Fibroblast of lung (primary cell): ENCODE data around the gene NMT1.

ENCODE experiments used
- EZH2 ChIP-seq: IDR thresholded peaks from 2 replicates; pipeline ENCODE4 v1.5.1; 2012; ENCODE audit warnings: low read length, control low read depth, mild to moderate bottlenecking; ENCODE audit errors: missing control alignments
- TF ChIP-seq, protein P1 (sequence below), 2 donors: IDR thresholded peaks in 1 of 2; conservative IDR thresholded peaks in 1 of 2; 1 replicate in 1 of 2; 2 replicates in 1 of 2; pipeline ENCODE4 v1.5.1; 2011 to 2012; ENCODE audit warnings: low read length in 2 of 2, control low read depth in 1 of 2, inconsistent platforms in 1 of 2, low read depth in 1 of 2, mild to moderate bottlenecking in 1 of 2

DNA sequence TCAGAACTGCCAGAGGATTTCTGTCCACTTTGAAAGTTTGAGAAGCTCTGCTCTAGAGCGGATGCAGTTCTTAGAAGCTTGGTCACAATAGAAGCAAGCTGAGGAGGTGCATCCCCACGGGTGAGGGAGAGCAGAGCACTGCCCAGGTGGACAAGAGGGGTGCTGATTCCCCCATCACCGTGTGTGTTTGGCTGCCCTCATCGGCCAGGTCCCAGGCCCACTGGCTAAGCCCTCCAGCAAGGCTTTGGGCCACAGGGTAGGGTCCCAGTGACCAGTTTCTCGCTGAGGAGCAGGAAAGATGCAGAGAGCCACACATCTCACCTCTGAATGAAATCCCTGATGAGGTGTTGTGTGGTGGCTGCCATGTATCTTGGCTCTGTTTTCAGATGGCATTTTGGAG lies 26.9 kb downstream of the NMT1 start:
- TF ChIP-seq, protein P1, sequence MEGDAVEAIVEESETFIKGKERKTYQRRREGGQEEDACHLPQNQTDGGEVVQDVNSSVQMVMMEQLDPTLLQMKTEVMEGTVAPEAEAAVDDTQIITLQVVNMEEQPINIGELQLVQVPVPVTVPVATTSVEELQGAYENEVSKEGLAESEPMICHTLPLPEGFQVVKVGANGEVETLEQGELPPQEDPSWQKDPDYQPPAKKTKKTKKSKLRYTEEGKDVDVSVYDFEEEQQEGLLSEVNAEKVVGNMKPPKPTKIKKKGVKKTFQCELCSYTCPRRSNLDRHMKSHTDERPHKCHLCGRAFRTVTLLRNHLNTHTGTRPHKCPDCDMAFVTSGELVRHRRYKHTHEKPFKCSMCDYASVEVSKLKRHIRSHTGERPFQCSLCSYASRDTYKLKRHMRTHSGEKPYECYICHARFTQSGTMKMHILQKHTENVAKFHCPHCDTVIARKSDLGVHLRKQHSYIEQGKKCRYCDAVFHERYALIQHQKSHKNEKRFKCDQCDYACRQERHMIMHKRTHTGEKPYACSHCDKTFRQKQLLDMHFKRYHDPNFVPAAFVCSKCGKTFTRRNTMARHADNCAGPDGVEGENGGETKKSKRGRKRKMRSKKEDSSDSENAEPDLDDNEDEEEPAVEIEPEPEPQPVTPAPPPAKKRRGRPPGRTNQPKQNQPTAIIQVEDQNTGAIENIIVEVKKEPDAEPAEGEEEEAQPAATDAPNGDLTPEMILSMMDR (conservative IDR thresholded peaks at IDR 0.05 in 1 of 2, IDR thresholded peaks at IDR 0.05 in 1 of 2; ENCODE audit: low read depth in 1 of 2, low read length in 2 of 2) = no peak
- no peak for TF ChIP-seq EZH2
